ENCODE data around the gene TUBB2A.
A peak's percentile ranks its signal among the peaks of the same experiment; 100 is the strongest.
"Not testable (repeated sequence)": the region's sequence is repeated elsewhere in the genome, so short reads cannot be mapped to it uniquely, and the experiment has no call there.

Gene TUBB2A

DNA sequence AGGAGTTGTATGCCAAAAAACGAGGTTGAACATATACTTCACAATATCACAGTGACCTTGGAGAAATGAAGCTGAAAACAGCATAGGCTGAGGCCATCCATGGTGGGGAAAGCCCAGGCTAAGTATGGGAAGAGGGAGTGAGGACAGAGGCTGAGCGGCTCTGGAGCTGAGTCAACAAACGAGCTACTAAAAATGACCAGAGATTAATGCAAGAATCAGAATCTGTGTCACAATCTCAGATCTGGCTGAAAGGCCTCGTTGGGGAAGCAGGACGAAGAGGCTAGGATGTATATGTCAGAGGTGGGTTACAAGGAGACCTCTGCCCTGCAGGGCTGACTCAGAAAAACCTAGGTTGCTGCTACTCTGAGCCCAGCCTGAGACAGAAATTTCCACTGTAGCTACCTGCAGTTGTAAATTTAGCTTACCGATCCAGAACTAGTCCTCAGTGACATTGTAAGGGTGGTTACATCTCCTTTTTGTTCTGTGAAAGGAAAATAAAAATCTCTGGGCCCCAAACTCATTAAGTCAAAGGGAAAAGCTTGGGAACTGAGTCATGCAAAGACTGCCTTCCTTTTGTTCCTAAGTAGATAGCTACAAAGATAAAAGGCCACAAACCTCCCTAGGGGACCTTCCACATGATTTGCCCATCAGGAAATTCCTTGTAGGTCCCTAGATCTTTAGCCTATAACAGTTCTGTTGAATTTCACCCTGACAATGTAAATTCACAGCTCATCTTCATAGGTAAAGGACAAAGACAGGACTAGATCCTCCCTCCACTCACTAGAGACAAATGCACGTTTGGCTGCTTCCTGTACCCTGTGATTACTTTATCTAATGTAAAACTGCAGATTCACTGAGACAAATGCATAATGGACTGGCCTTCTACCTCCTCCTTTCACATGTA lies 8.5 kb upstream of the TUBB2A start:
- DNase-seq (ENCODE audit: low read depth), result no peak
- TF ChIP-seq, protein P1, sequence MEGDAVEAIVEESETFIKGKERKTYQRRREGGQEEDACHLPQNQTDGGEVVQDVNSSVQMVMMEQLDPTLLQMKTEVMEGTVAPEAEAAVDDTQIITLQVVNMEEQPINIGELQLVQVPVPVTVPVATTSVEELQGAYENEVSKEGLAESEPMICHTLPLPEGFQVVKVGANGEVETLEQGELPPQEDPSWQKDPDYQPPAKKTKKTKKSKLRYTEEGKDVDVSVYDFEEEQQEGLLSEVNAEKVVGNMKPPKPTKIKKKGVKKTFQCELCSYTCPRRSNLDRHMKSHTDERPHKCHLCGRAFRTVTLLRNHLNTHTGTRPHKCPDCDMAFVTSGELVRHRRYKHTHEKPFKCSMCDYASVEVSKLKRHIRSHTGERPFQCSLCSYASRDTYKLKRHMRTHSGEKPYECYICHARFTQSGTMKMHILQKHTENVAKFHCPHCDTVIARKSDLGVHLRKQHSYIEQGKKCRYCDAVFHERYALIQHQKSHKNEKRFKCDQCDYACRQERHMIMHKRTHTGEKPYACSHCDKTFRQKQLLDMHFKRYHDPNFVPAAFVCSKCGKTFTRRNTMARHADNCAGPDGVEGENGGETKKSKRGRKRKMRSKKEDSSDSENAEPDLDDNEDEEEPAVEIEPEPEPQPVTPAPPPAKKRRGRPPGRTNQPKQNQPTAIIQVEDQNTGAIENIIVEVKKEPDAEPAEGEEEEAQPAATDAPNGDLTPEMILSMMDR (IDR thresholded peaks at IDR 0.05; ENCODE audit: control insufficient read depth, insufficient read depth, low read depth, low read length, missing control alignments), result no peak
- H3K4me3 ChIP-seq (ENCODE audit: control insufficient read depth, low read depth, low read length), result no peak overlapping the region

- no peak overlapping the region for H3K4me3 ChIP-seq (ENCODE audit: control insufficient read depth, low read depth, low read length)
- TF ChIP-seq, protein P1 (IDR thresholded peaks at IDR 0.05; ENCODE audit: control insufficient read depth, insufficient read depth, low read depth, low read length, missing control alignments), result no peak
- no peak for DNase-seq (ENCODE audit: low read depth)
Observed at GRCh38 chr6:3164388-3164787, 7.0 kb upstream of the TUBB2A start.

GRCh38 chr6:3163248-3163594 lies 5.9 kb upstream of the TUBB2A start:
- DNase-seq (ENCODE audit: low read depth), result no peak
- TF ChIP-seq, protein P1 (IDR thresholded peaks at IDR 0.05; ENCODE audit: control insufficient read depth, insufficient read depth, low read depth, low read length, missing control alignments), result no peak
- peak overlapping the region; percentile 66 for H3K4me3 ChIP-seq (ENCODE audit: control insufficient read depth, low read depth, low read length)

GRCh38 chr6:3162565-3163247 lies 5.4 kb upstream of the TUBB2A start:
- DNase-seq (ENCODE audit: low read depth), result no peak
- H3K4me3 ChIP-seq (ENCODE audit: control insufficient read depth, low read depth, low read length), result peak overlapping the region; percentile 66
- TF ChIP-seq, protein P1 (IDR thresholded peaks at IDR 0.05; ENCODE audit: control insufficient read depth, insufficient read depth, low read depth, low read length, missing control alignments), result no peak

- DNase-seq (ENCODE audit: low read depth), result no peak
- no peak overlapping the region for H3K4me3 ChIP-seq (ENCODE audit: control insufficient read depth, low read depth, low read length)
- TF ChIP-seq, protein P1 (IDR thresholded peaks at IDR 0.05; ENCODE audit: control insufficient read depth, insufficient read depth, low read depth, low read length, missing control alignments), result no peak
Observed at GRCh38 chr6:3162067-3162497, 4.7 kb upstream of the TUBB2A start.

- DNase-seq (ENCODE audit: low read depth), result no peak
- TF ChIP-seq, protein P1 (IDR thresholded peaks at IDR 0.05; ENCODE audit: control insufficient read depth, insufficient read depth, low read depth, low read length, missing control alignments), result no peak
Observed at GRCh38 chr6:3159805-3160781, 2.7 kb upstream of the TUBB2A start.

DNA sequence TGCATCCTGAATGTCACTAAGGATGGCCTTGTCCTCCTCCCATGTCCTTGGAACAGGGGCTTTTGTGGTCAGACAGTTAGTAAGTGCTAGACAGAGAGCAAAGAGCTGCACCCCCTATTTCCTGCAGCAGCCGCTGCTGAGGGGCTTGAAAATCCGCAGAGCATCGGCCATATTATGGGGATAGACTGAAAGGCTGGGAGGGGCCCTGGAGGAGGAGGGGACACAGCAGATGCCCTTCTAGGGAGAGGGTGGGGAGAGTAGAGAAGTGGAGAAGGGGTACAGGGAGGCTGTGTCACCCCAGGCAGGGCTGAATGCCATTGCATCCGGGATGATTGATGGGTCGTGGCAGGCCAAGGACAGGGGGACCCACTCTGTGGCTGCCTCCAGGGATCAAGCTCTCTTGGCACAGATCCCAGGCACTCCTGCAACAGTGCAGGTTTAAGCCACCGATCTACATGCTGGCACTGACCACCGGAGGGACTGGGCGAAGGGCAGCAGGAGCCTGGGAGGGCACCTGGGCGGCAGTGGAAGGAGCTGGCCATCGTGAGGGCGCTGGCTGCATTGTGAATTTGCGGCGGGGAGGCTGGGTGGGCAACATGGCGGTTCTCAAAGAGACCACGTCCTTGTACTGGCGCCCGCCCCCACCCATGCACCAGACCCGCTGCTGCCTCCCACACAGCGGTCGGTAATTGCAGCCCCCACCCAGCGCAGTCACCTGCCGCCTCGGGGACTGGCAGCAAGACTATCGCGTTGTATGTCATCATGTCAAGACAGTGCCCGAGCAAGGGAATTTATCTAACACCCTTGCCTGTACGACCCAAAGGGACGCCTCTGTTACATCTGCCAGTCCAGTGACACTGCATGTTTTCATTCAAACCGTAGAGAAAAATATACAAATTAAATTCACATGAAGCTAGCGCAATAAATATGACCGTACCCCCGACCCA lies 887 bp downstream of the TUBB2A start:
- peak overlapping the region; percentile 62 for H3K4me3 ChIP-seq (ENCODE audit: control insufficient read depth, low read depth, low read length)
- not testable (repeated sequence) for DNase-seq (ENCODE audit: low read depth)

More at GRCh38 chr6:3159805-3160781, 2.7 kb upstream of the TUBB2A start:
- H3K4me3 ChIP-seq (ENCODE audit: control insufficient read depth, low read depth, low read length), result no peak overlapping the region

GRCh38 chr6:3155416-3155815 lies 1.9 kb downstream of the TUBB2A start:
- not testable (repeated sequence) for DNase-seq (ENCODE audit: low read depth); H3K4me3 ChIP-seq (ENCODE audit: control insufficient read depth, low read depth, low read length)
